ENCODE data around the gene SCLT1. TPM values are rescaled to one million over a fixed set of nuclear protein-coding genes. Genes with fewer than 3 reads are reported as not detected.

SCLT1 gene
- total RNA-seq, 1 experiment from 2014 or later: 14.3 TPM

GRCh38 chr4:129113434-129113833 is 20.1 kb upstream of the SCLT1 start:
- ChIA-PET CTCF (no interaction called here), POLR2A (no interaction called here)
- Mint-ChIP-seq H3K36me3 (no peaks in the 10 kb centered on the region), H3K4me1 (peaks cover 23% of the 10 kb centered on the region), H3K27me3 (ENCODE audit: low read depth) (no peaks in the 10 kb centered on the region), H3K27ac (no peak overlapping the region), H3K4me3 (no peak overlapping the region), H3K9me3 (no peaks in the 10 kb centered on the region)
- ATAC-seq: no peak
- DNase-seq (ENCODE audit: low spot score): no peak
- TF ChIP-seq TCF7 (CRISPR knock-in tag; IDR thresholded peaks at IDR 0.05; ENCODE audit: low read depth) (no peak), ZNF317 (CRISPR knock-in tag; IDR thresholded peaks at IDR 0.05; ENCODE audit: borderline replicate concordance, low read depth) (no peak), SOX15 (CRISPR knock-in tag; IDR thresholded peaks at IDR 0.05) (no peak), FOXK1 (CRISPR knock-in tag; IDR thresholded peaks at IDR 0.05) (no peak), ATF3 (CRISPR knock-in tag; conservative IDR thresholded peaks at IDR 0.05) (no peak), NFE2L1 (CRISPR knock-in tag; IDR thresholded peaks at IDR 0.05) (no peak), ZNF425 (CRISPR knock-in tag; conservative IDR thresholded peaks at IDR 0.05) (no peak), ZBTB21 (CRISPR knock-in tag; IDR thresholded peaks at IDR 0.05; ENCODE audit: borderline replicate concordance) (no peak), STAT6 (CRISPR knock-in tag; conservative IDR thresholded peaks at IDR 0.05; ENCODE audit: low read depth) (no peak)
- TF ChIP-seq, protein P1, sequence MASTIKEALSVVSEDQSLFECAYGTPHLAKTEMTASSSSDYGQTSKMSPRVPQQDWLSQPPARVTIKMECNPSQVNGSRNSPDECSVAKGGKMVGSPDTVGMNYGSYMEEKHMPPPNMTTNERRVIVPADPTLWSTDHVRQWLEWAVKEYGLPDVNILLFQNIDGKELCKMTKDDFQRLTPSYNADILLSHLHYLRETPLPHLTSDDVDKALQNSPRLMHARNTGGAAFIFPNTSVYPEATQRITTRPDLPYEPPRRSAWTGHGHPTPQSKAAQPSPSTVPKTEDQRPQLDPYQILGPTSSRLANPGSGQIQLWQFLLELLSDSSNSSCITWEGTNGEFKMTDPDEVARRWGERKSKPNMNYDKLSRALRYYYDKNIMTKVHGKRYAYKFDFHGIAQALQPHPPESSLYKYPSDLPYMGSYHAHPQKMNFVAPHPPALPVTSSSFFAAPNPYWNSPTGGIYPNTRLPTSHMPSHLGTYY (CRISPR knock-in tag; IDR thresholded peaks at IDR 0.05): no peak
- TF ChIP-seq, protein P2, sequence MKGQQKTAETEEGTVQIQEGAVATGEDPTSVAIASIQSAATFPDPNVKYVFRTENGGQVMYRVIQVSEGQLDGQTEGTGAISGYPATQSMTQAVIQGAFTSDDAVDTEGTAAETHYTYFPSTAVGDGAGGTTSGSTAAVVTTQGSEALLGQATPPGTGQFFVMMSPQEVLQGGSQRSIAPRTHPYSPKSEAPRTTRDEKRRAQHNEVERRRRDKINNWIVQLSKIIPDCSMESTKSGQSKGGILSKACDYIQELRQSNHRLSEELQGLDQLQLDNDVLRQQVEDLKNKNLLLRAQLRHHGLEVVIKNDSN (CRISPR knock-in tag; IDR thresholded peaks at IDR 0.05): no peak
- TF ChIP-seq, protein P3, sequence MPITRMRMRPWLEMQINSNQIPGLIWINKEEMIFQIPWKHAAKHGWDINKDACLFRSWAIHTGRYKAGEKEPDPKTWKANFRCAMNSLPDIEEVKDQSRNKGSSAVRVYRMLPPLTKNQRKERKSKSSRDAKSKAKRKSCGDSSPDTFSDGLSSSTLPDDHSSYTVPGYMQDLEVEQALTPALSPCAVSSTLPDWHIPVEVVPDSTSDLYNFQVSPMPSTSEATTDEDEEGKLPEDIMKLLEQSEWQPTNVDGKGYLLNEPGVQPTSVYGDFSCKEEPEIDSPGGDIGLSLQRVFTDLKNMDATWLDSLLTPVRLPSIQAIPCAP (CRISPR knock-in tag; IDR thresholded peaks at IDR 0.05): no peak

DNA sequence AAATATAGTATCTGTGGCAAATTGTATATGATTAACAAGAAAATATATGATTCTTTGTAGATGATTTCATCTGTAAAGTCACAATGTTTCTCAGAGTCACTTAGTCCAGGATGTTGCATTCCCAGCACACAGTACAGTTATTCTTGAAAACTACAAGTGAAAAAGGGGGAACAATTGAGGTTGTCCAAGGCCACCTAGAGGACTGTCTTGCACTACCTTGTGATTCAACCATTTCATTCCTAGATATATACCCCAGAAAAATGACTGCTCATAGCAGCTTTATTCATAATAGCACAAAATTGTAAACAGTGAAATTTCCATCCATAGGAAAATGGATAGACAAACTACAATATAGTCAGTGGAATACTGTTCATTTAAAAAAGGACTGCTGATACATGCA is 18.6 kb upstream of the SCLT1 start:
- ChIA-PET CTCF (no interaction called here), POLR2A (no interaction called here)
- no peaks in the 10 kb centered on the region for H3K27me3 Mint-ChIP-seq (ENCODE audit: low read depth)
- H3K27ac Mint-ChIP-seq: no peak overlapping the region
- H3K9me3 Mint-ChIP-seq: no peaks in the 10 kb centered on the region
- no peaks in the 10 kb centered on the region for H3K36me3 Mint-ChIP-seq
- DNase-seq (ENCODE audit: low spot score): no peak
- peaks cover 22% of the 10 kb centered on the region for H3K4me1 Mint-ChIP-seq
- H3K4me3 Mint-ChIP-seq: no peak overlapping the region
- no peak for ATAC-seq
- TF ChIP-seq GTF2I (CRISPR knock-in tag; conservative IDR thresholded peaks at IDR 0.05): no peak
- no peak for TF ChIP-seq SMAD4 (CRISPR knock-in tag; IDR thresholded peaks at IDR 0.05)
- no peak for TF ChIP-seq ESRRA (CRISPR knock-in tag; IDR thresholded peaks at IDR 0.05; ENCODE audit: borderline replicate concordance)
- TF ChIP-seq AFF4 (CRISPR knock-in tag; IDR thresholded peaks at IDR 0.05; ENCODE audit: borderline replicate concordance): no peak
- no peak for TF ChIP-seq JAZF1 (CRISPR knock-in tag; IDR thresholded peaks at IDR 0.05)
- TF ChIP-seq IRF2 (CRISPR knock-in tag; IDR thresholded peaks at IDR 0.05; ENCODE audit: borderline replicate concordance, low read depth): no peak
- no peak for TF ChIP-seq ETV6 (CRISPR knock-in tag; IDR thresholded peaks at IDR 0.05)
- no peak for TF ChIP-seq NFYB (CRISPR knock-in tag; conservative IDR thresholded peaks at IDR 0.05; ENCODE audit: low read depth)
- no peak for TF ChIP-seq ZNF671 (CRISPR knock-in tag; IDR thresholded peaks at IDR 0.05)
- no peak for TF ChIP-seq TP53 (CRISPR knock-in tag; IDR thresholded peaks at IDR 0.05)
- TF ChIP-seq, protein P4, sequence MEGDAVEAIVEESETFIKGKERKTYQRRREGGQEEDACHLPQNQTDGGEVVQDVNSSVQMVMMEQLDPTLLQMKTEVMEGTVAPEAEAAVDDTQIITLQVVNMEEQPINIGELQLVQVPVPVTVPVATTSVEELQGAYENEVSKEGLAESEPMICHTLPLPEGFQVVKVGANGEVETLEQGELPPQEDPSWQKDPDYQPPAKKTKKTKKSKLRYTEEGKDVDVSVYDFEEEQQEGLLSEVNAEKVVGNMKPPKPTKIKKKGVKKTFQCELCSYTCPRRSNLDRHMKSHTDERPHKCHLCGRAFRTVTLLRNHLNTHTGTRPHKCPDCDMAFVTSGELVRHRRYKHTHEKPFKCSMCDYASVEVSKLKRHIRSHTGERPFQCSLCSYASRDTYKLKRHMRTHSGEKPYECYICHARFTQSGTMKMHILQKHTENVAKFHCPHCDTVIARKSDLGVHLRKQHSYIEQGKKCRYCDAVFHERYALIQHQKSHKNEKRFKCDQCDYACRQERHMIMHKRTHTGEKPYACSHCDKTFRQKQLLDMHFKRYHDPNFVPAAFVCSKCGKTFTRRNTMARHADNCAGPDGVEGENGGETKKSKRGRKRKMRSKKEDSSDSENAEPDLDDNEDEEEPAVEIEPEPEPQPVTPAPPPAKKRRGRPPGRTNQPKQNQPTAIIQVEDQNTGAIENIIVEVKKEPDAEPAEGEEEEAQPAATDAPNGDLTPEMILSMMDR (IDR thresholded peaks at IDR 0.05): no peak
- no peak for TF ChIP-seq OVOL2 (CRISPR knock-in tag; IDR thresholded peaks at IDR 0.05; ENCODE audit: borderline replicate concordance)

Measured in WTC11 (cell line).